RWPE2 (cell line): ENCODE results near the gene TM4SF20.

ENCODE experiments used
- ATAC-seq: fragments of 200-7000 bp; cut with Tn5 transposase; 3 replicates; pipeline ENCODE4 v1.9.1; 2021; ENCODE audit warnings: low read depth
- DNase-seq: peaks from one replicate; pipeline ENCODE4 v3.0.0-alpha.2; 2020; ENCODE audit warnings: low spot score
- H3K27ac ChIP-seq: fragments of 450-650 bp; 2 replicates; pipeline ENCODE4 v1.5.1; 2017; ENCODE audit warnings: mild to moderate bottlenecking; ENCODE audit not compliant: poor library complexity, severe bottlenecking
- H3K27me3 ChIP-seq: fragments of 250-450 bp; sonication (Bioruptor Pico); 2 replicates; pipeline ENCODE4 v1.5.1; 2021; ENCODE audit warnings: mild to moderate bottlenecking, moderate library complexity; ENCODE audit not compliant: insufficient read depth, poor library complexity, severe bottlenecking
- H3K36me3 ChIP-seq: fragments of 250-450 bp; sonication (Bioruptor Pico); 2 replicates; pipeline ENCODE4 v1.5.1; 2020; ENCODE audit warnings: low read depth, mild to moderate bottlenecking, moderate library complexity
- H3K4me1 ChIP-seq: fragments of 250-450 bp; sonication (Bioruptor Pico); 2 replicates; pipeline ENCODE4 v1.5.1; 2021; ENCODE audit warnings: mild to moderate bottlenecking, moderate library complexity; ENCODE audit not compliant: insufficient read depth, poor library complexity, severe bottlenecking
- H3K4me3 ChIP-seq: fragments of 250-450 bp; sonication (Bioruptor Pico); 2 replicates; pipeline ENCODE4 v1.5.1; 2021; ENCODE audit warnings: mild to moderate bottlenecking, moderate library complexity; ENCODE audit not compliant: severe bottlenecking
- H3K9me3 ChIP-seq: fragments of 250-450 bp; sonication (Bioruptor Pico); 2 replicates; pipeline ENCODE4 v1.5.1; 2021; ENCODE audit warnings: mild to moderate bottlenecking, moderate library complexity; ENCODE audit not compliant: severe bottlenecking
- CTCF ChIP-seq: fragments of 450-650 bp; IDR thresholded peaks from one replicate; pipeline ENCODE4 v1.5.1; 2017; ENCODE audit warnings: mild to moderate bottlenecking, moderate library complexity; ENCODE audit not compliant: poor library complexity, severe bottlenecking

TM4SF20 gene

GRCh38 chr2:227398684-227399670 lies 19.9 kb upstream of the TM4SF20 start:
- DNase-seq (no peak), ATAC-seq (no peak)
- no peaks in the 10 kb centered on the region for H3K27me3 ChIP-seq
- H3K4me1 ChIP-seq = peaks cover 21% of the 10 kb centered on the region
- no peak for TF ChIP-seq CTCF
- no peak overlapping the region for H3K27ac ChIP-seq
- no peak overlapping the region for H3K4me3 ChIP-seq
- no peaks in the 10 kb centered on the region for H3K36me3 ChIP-seq
- no peaks in the 10 kb centered on the region for H3K9me3 ChIP-seq

GRCh38 chr2:227397562-227397961 lies 18.5 kb upstream of the TM4SF20 start:
- no peak for TF ChIP-seq CTCF
- ATAC-seq (0 out of 3 replicates have a peak, but pooled peaks have one; percentile 28), DNase-seq (no peak)
- no peaks in the 10 kb centered on the region for H3K9me3 ChIP-seq
- H3K27ac ChIP-seq = no peak overlapping the region
- H3K27me3 ChIP-seq = no peaks in the 10 kb centered on the region
- peaks cover 15% of the 10 kb centered on the region for H3K4me1 ChIP-seq
- no peaks in the 10 kb centered on the region for H3K36me3 ChIP-seq
- no peak overlapping the region for H3K4me3 ChIP-seq

- Histone ChIP-seq H3K4me3 (no peak overlapping the region), H3K9me3 (no peaks in the 10 kb centered on the region), H3K36me3 (no peaks in the 10 kb centered on the region), H3K27me3 (no peaks in the 10 kb centered on the region), H3K4me1 (peaks cover 14% of the 10 kb centered on the region), H3K27ac (peak overlapping the region; percentile 59)
- ATAC-seq = peak; percentile 94
- no peak for TF ChIP-seq CTCF
- DNase-seq = no peak
Measured at GRCh38 chr2:227395556-227395955, 16.4 kb upstream of the TM4SF20 start.

- Histone ChIP-seq H3K4me3 (no peak overlapping the region), H3K4me1 (peaks cover 16% of the 10 kb centered on the region), H3K36me3 (no peaks in the 10 kb centered on the region), H3K9me3 (no peaks in the 10 kb centered on the region), H3K27ac (no peak overlapping the region), H3K27me3 (no peaks in the 10 kb centered on the region)
- TF ChIP-seq CTCF = no peak
- DNase-seq = no peak
- ATAC-seq = no peak
Measured at GRCh38 chr2:227394401-227394800, 15.3 kb upstream of the TM4SF20 start.
